Glutamatergic neuron (in vitro differentiated cells): ENCODE measurements around the gene DUS3L. TPM values are rescaled to one million over a fixed set of nuclear protein-coding genes. Genes with fewer than 3 reads are reported as not detected.

Experiments
- DNase-seq: peaks from one replicate; pipeline ENCODE4 v3.0.0; 2022
- H3K27ac Mint-ChIP-seq: one replicate; pipeline ENCODE4 v1.8.0; 2020; ENCODE audit warnings: mild to moderate bottlenecking, mixed read lengths, inconsistent platforms; ENCODE audit not compliant: unreplicated experiment
- H3K27me3 Mint-ChIP-seq: one replicate; pipeline ENCODE4 v1.8.0; 2020; ENCODE audit warnings: mild to moderate bottlenecking, moderate library complexity, mixed read lengths, inconsistent platforms; ENCODE audit not compliant: unreplicated experiment
- H3K36me3 Mint-ChIP-seq: one replicate; pipeline ENCODE4 v1.8.0; 2020; ENCODE audit warnings: mild to moderate bottlenecking, mixed read lengths, inconsistent platforms; ENCODE audit not compliant: unreplicated experiment
- H3K4me1 Mint-ChIP-seq: one replicate; pipeline ENCODE4 v1.8.0; 2020; ENCODE audit warnings: mild to moderate bottlenecking, low read depth, mixed read lengths, inconsistent platforms; ENCODE audit not compliant: unreplicated experiment
- H3K4me3 Mint-ChIP-seq: one replicate; pipeline ENCODE4 v1.8.0; 2020; ENCODE audit warnings: mild to moderate bottlenecking, mixed read lengths, inconsistent platforms; ENCODE audit not compliant: unreplicated experiment
- H3K9me3 Mint-ChIP-seq: one replicate; pipeline ENCODE4 v1.8.0; 2020; ENCODE audit warnings: mild to moderate bottlenecking, moderate library complexity, mixed read lengths, inconsistent platforms; ENCODE audit not compliant: unreplicated experiment
- CTCF ChIP-seq: fragments of 200-600 bp; sonication (generic); IDR thresholded peaks from one replicate; pipeline ENCODE4 v1.5.0; 2021; ENCODE audit not compliant: partially characterized antibody, unreplicated experiment
- total RNA-seq: library from RNA; stranded (reverse); fragmentation: NEBNext Ultra II Directional; extraction: Animal tissue kit (Norgen Biotek cat#: 25700); gene quantifications from one replicate; pipeline ENCODE4 v1.2.1, GENCODE V29; 2021; ENCODE audit not compliant: unreplicated experiment

Gene DUS3L
- total RNA-seq, 1 donor from 2014 or later, result 22.4 TPM

GRCh38 chr19:5743630-5744029 is 47.3 kb downstream of the DUS3L start:
- Mint-ChIP-seq H3K4me3 (no peak overlapping the region), H3K27ac (no peak overlapping the region), H3K9me3 (peaks cover 3% of the 10 kb centered on the region), H3K4me1 (no peaks in the 10 kb centered on the region), H3K36me3 (no peaks in the 10 kb centered on the region), H3K27me3 (peaks cover 7% of the 10 kb centered on the region)
- no peak for TF ChIP-seq CTCF
- no peak for DNase-seq

GRCh38 chr19:5742051-5742450 is 48.9 kb downstream of the DUS3L start:
- no peaks in the 10 kb centered on the region for H3K36me3 Mint-ChIP-seq
- H3K9me3 Mint-ChIP-seq, result peaks cover 3% of the 10 kb centered on the region
- TF ChIP-seq CTCF, result no peak
- no peak overlapping the region for H3K27ac Mint-ChIP-seq
- DNase-seq, result no peak
- no peaks in the 10 kb centered on the region for H3K4me1 Mint-ChIP-seq
- no peak overlapping the region for H3K4me3 Mint-ChIP-seq
- H3K27me3 Mint-ChIP-seq, result peaks cover 8% of the 10 kb centered on the region

- DNase-seq, result no peak
- H3K27ac Mint-ChIP-seq, result no peak overlapping the region
Observed at GRCh38 chr19:5738423-5738822, 52.5 kb downstream of the DUS3L start.

More at GRCh38 chr19:5738423-5738822, 52.5 kb downstream of the DUS3L start:
- H3K36me3 Mint-ChIP-seq, result no peaks in the 10 kb centered on the region
- H3K9me3 Mint-ChIP-seq, result peaks cover 4% of the 10 kb centered on the region
- H3K27me3 Mint-ChIP-seq, result peaks cover 7% of the 10 kb centered on the region
- no peaks in the 10 kb centered on the region for H3K4me1 Mint-ChIP-seq
- H3K4me3 Mint-ChIP-seq, result no peak overlapping the region
- TF ChIP-seq CTCF, result no peak

Other genes with a start within 250 kb of the DUS3L start
- gene TINCR, start 223.2 kb downstream of the DUS3L start, total RNA-seq, result 1.0 TPM
- 70.9 TPM for gene SAFB2, start 168.4 kb downstream of the DUS3L start, total RNA-seq
- 133 TPM for gene SAFB, start 168.1 kb downstream of the DUS3L start, total RNA-seq
- gene MICOS13, start 110.6 kb downstream of the DUS3L start, total RNA-seq, result 22.8 TPM
- 64.4 TPM for gene HSD11B1L, start 110.1 kb downstream of the DUS3L start, total RNA-seq
- gene RPL36, start 100.9 kb downstream of the DUS3L start, total RNA-seq, result 514 TPM
- 98.5 TPM for gene LONP1, start 71.0 kb downstream of the DUS3L start, total RNA-seq
- gene CATSPERD, start 70.5 kb downstream of the DUS3L start, total RNA-seq, result not detected
- gene PRR22, start 6.4 kb downstream of the DUS3L start, total RNA-seq, result 3.1 TPM
- gene NRTN, start 13.9 kb upstream of the DUS3L start, total RNA-seq, result 1.2 TPM
- not detected for gene FUT6, start 48.5 kb upstream of the DUS3L start, total RNA-seq
- gene FUT3, start 60.3 kb upstream of the DUS3L start, total RNA-seq, result not detected
- 0.27 TPM for gene FUT5, start 79.4 kb upstream of the DUS3L start, total RNA-seq
- 193 TPM for gene NDUFA11, start 112.6 kb upstream of the DUS3L start, total RNA-seq
- 7.5 TPM for gene VMAC, start 113.7 kb upstream of the DUS3L start, total RNA-seq
- 9.9 TPM for gene CAPS, start 123.1 kb upstream of the DUS3L start, total RNA-seq
- 92.1 TPM for gene RANBP3, start 187.0 kb upstream of the DUS3L start, total RNA-seq